ENCODE data around the gene AMHR2. TPM values are rescaled to one million over a fixed set of nuclear protein-coding genes. Genes with fewer than 3 reads are reported as not detected.

The AMHR2 gene
- total and polyA plus RNA-seq, 9 of the 15 experiments (the other 6 are each of a cell fraction or from before 2014, with no cell fraction given), result 8.9 to 49.7 (median 19.3) TPM

DNA sequence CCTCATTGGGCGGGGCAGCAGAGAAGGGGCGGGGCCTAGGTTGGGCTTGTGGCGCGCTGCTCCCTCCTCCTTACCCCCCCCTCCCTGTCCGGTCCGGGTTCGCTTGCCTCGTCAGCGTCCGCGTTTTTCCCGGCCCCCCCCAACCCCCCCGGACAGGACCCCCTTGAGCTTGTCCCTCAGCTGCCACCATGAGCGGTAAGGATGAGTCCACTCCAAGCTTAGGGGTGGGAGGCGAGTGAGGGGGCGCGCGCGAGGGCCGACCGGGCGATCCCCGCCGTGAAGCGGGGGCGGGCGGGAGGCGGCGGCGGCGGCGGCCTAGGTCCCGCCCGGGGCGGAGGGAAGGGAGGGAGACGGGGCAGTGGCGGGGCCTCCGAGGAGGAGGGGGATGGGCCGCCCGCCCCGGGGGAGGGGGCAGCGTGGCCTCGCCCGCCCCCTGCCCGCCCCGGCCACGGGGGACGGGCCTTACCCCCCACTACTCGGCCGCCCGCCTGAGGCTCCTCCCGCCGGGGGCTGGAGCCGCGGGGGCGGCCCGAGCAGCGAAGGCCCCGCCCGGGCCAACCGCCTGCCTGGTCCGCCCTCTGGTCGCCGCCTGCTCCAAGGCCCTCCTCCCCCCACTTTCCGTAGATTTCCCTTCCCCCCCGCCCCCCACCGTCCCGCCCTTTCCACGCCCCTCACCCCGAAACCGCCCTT lies 43.4 kb upstream of the AMHR2 start, which contains the start of gene SP1 (continued):
- TF ChIP-seq, protein P1, sequence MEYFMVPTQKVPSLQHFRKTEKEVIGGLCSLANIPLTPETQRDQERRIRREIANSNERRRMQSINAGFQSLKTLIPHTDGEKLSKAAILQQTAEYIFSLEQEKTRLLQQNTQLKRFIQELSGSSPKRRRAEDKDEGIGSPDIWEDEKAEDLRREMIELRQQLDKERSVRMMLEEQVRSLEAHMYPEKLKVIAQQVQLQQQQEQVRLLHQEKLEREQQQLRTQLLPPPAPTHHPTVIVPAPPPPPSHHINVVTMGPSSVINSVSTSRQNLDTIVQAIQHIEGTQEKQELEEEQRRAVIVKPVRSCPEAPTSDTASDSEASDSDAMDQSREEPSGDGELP (CRISPR knock-in tag; IDR thresholded peaks at IDR 0.05; ENCODE audit: borderline replicate concordance), result 0 out of 2 replicates have a peak, but pooled peaks have one; percentile 21
- TF ChIP-seq L3MBTL2 (IDR thresholded peaks at IDR 0.05) (no peak), ZNF174 (CRISPR knock-in tag; IDR thresholded peaks at IDR 0.05) (no peak), ZBTB7A (IDR thresholded peaks at IDR 0.05; ENCODE audit: borderline replicate concordance, control insufficient read depth, low read depth, low read length) (peak; percentile 90), NCOR1 (IDR thresholded peaks at IDR 0.05) (no peak), RNF2 (IDR thresholded peaks at IDR 0.05) (peak; percentile 17; the same call in 1 of the 2 replicates), NONO (IDR thresholded peaks at IDR 0.05; ENCODE audit: low read depth in 2 of 2, low read length in 1 of 2) (peak in 1 of 2 experiments; percentile 85; a peak in 2 of 4 replicates)

Data from K562 (cell line).